ENCODE data around the gene STAT3.

DNA sequence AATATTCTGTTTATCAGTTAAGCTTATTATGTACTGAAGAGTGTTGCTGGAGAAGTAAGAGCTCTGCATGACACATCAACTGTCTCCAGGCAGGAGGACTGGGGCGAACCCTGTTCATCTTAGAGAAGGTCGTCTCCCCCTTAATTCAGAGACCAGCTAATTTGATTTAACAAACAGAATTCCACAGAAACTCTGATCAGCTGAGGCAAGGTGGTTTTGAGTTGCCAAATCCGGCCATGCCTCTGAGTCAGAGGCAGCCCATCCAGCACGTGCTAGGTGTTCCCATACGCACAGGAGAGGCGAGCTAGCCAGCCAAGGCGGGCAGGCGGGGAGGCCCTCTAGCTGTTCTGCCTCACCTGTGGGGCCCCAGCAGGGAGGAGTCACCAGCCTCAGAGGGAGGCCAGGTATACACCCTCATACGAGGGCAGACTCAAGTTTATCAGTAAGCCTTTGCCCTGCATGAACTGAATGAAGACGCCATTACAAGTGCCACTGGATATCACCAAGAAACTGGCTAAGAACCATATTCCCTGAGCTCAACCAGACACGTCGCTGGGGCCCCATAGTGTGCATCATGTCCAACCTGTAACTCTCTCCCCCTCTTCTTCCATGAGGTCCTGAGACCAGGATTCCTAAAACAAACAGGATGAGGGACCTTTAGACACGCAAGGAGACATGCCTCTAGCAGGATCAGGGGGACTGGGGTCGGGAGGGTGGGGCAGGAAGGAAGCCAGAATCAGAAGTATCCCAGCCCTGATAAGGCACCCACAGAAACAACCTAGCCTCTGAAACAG lies 74.3 kb downstream of the STAT3 start:
- TF ChIP-seq POLR2AphosphoS5 (IDR thresholded peaks at IDR 0.05; ENCODE audit: borderline replicate concordance, low read depth, low read length) (no peak), EZH2 (IDR thresholded peaks at IDR 0.05) (no peak)

Data from SK-N-MC (cell line).